ENCODE data around the gene EPB41L5.
"Not testable (repeated sequence)": the region's sequence is repeated elsewhere in the genome, so short reads cannot be mapped to it uniquely, and the experiment has no call there.

The EPB41L5 gene

GRCh38 chr2:120125195-120125594 lies 112.3 kb downstream of the EPB41L5 start:
- no peaks in the 10 kb centered on the region for H3K27me3 Mint-ChIP-seq
- no peak overlapping the region for H3K27ac Mint-ChIP-seq
- H3K9me3 Mint-ChIP-seq, result no peaks in the 10 kb centered on the region
- DNase-seq (no peak), ATAC-seq (replicated peaks) (no peak)
- no peak overlapping the region for H3K4me3 Mint-ChIP-seq
- H3K36me3 Mint-ChIP-seq, result peaks cover 13 to 15% of the 10 kb centered on the region in 2 donors
- no peaks in the 10 kb centered on the region for H3K4me1 Mint-ChIP-seq

- Mint-ChIP-seq H3K27ac (no peak overlapping the region), H3K36me3 (peaks cover 19 to 27% of the 10 kb centered on the region in 2 donors), H3K4me3 (no peak overlapping the region), H3K9me3 (no peaks in the 10 kb centered on the region), H3K27me3 (no peaks in the 10 kb centered on the region), H3K4me1 (no peaks in the 10 kb centered on the region)
- DNase-seq, result no peak
- no peak for ATAC-seq (replicated peaks)
These were observed 115.3 kb downstream of the EPB41L5 start for GRCh38 chr2:120128216-120128615.

DNA sequence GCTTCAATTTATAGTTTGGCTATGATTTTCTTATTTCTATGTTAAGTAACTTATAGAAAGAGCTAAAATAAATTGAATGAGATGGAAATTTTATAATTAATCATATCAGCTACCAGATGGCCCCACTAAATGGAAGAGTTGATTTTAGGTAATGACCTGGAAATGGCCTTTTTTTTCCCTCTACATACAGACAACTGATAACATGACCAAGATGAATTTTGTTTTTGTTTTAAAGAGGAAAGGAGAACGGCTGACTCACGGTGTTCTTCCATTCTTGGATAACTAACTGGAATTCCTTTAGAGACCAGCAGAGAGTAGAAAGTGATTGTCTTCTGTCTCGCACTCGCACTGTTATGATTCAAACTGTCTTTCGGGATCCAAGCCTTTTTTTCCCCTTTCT lies 119.3 kb downstream of the EPB41L5 start:
- no peak for DNase-seq
- Mint-ChIP-seq H3K27ac (no peak overlapping the region), H3K4me3 (no peak overlapping the region), H3K27me3 (no peaks in the 10 kb centered on the region), H3K36me3 (peaks cover 34 to 46% of the 10 kb centered on the region in 2 donors), H3K9me3 (peaks cover 7 to 9% of the 10 kb centered on the region in 2 donors), H3K4me1 (no peaks in the 10 kb centered on the region)
- no peak for ATAC-seq (replicated peaks)

- no peak for ATAC-seq (replicated peaks)
- no peak overlapping the region for H3K4me3 Mint-ChIP-seq
These were observed 119.8 kb downstream of the EPB41L5 start for GRCh38 chr2:120132691-120133090.

DNA sequence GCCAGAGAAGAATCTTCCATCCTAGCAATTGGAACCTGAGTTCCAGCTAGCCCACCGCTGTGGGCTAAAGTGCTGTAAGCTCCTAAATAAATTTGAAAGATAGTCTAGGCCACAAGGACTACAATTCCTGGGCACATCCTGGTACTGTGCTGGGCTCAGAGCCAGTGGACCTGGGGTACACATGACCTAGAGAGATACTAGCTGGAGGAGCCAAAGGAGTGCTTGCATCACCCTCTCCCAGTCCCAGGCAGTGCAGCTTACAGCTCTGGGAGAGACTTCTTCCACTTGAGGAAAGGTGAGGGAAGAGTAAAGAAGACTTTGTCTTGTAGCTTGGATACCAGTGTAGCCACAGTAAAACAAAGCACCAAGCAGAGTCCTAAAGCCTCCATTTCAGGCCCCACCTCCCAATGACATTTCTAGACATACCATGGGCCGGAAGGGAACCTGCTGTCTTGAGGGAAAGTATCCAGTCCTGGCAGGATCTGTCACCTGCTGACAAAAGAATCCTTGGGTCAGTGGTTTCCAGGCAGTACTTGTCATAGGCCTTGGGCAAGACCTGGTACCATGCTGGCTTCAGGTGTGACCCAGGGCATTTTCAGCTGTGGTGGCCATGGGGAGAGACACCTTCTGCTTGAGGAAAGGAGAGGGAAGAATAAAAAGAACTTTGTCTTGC lies 120.8 kb downstream of the EPB41L5 start:
- Mint-ChIP-seq H3K36me3 (peaks cover 34 to 44% of the 10 kb centered on the region in 2 donors), H3K4me3 (no peak overlapping the region), H3K4me1 (no peaks in the 10 kb centered on the region), H3K27ac (peak overlapping the region; percentile 52), H3K9me3 (peaks cover 7 to 9% of the 10 kb centered on the region in 2 donors), H3K27me3 (no peaks in the 10 kb centered on the region)
- ATAC-seq (replicated peaks), result no peak
- DNase-seq, result no peak

More at GRCh38 chr2:120132691-120133090, 119.8 kb downstream of the EPB41L5 start:
- Mint-ChIP-seq H3K27ac (no peak overlapping the region), H3K36me3 (peaks cover 34 to 46% of the 10 kb centered on the region in 2 donors), H3K27me3 (no peaks in the 10 kb centered on the region), H3K9me3 (peaks cover 7 to 9% of the 10 kb centered on the region in 2 donors), H3K4me1 (no peaks in the 10 kb centered on the region)
- DNase-seq, result no peak

- no peaks in the 10 kb centered on the region for H3K4me1 Mint-ChIP-seq
- H3K36me3 Mint-ChIP-seq, result peaks cover 34 to 42% of the 10 kb centered on the region in 2 donors
- no peaks in the 10 kb centered on the region for H3K27me3 Mint-ChIP-seq
- H3K9me3 Mint-ChIP-seq, result peaks cover 7 to 9% of the 10 kb centered on the region in 2 donors
- ATAC-seq (replicated peaks), result no peak
- no peak overlapping the region for H3K27ac Mint-ChIP-seq
- DNase-seq, result no peak
- no peak overlapping the region for H3K4me3 Mint-ChIP-seq
These were observed 121.4 kb downstream of the EPB41L5 start for GRCh38 chr2:120134263-120134662.

GRCh38 chr2:120135013-120135412 lies 122.1 kb downstream of the EPB41L5 start:
- peaks cover 32 to 42% of the 10 kb centered on the region in 2 donors for H3K36me3 Mint-ChIP-seq
- DNase-seq; H3K9me3 Mint-ChIP-seq; H3K4me1 Mint-ChIP-seq; H3K4me3 Mint-ChIP-seq; H3K27me3 Mint-ChIP-seq; ATAC-seq (replicated peaks); H3K27ac Mint-ChIP-seq: not testable (repeated sequence)

DNA sequence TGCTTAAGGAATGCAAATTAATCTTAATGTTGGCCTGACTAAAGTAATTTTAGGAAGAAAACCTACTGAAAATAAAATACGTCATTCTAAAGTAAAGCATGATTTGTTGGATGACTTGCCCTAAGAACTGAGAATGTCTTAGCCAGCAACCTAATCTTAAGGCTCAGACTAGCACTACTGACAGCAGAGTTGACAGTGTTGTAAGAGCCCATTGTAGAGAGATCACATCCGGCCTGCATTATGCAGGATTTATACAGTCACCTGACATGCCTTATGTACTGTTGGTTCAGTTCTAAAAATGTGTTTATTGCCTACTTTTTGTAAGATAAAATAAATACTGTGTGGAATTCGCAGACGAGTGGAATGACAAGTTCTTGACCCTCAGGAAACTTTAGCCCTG lies 128.0 kb downstream of the EPB41L5 start:
- DNase-seq, result no peak
- Mint-ChIP-seq H3K9me3 (no peaks in the 10 kb centered on the region), H3K4me3 (no peak overlapping the region), H3K27me3 (no peaks in the 10 kb centered on the region), H3K36me3 (peaks cover 4 to 5% of the 10 kb centered on the region in 2 donors), H3K27ac (no peak overlapping the region), H3K4me1 (peaks cover 5 to 21% of the 10 kb centered on the region in 2 donors)
- no peak for ATAC-seq (replicated peaks)

DNA sequence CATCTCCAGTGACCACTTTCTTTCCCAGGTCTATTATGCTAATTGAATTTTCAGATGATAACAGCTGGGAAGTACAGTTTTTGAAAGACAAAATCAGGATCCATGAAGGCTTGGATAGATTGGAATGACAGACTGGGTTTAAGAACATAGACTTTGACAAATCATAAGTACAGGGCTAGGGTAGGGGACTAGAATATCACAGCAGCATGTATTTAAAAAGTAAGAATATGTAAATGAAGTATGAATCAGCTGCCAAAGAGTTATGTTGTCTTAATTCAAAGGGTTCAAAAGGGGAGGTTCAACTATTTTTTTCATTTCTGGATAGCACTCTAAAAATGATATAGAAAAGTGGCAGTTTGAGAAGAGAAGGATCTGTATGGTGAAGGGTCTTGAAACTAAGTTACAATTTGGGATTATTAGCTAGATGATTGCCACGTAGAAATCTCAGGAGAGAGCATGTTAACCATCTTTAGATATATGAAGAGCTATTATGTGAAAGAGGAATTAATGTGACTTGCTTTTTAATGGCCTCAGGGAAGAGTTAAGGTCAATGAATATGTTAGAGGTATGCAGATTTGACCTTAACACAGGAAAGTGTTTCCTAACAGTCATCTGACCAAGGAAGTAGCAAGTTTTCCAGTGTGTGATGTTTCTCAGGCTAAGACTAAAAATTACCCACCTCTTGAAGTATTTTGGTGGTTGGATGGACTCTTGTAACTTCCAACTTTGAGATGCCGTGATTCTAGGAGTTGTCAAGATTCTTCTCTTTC lies 128.6 kb downstream of the EPB41L5 start:
- DNase-seq, result no peak
- H3K27me3 Mint-ChIP-seq, result no peaks in the 10 kb centered on the region
- peaks cover 0 to 7% of the 10 kb centered on the region in 2 donors for H3K36me3 Mint-ChIP-seq
- no peak for ATAC-seq (replicated peaks)
- no peak overlapping the region for H3K4me3 Mint-ChIP-seq
- no peaks in the 10 kb centered on the region for H3K9me3 Mint-ChIP-seq
- no peak overlapping the region for H3K27ac Mint-ChIP-seq
- peaks cover 5 to 21% of the 10 kb centered on the region in 2 donors for H3K4me1 Mint-ChIP-seq

DNA sequence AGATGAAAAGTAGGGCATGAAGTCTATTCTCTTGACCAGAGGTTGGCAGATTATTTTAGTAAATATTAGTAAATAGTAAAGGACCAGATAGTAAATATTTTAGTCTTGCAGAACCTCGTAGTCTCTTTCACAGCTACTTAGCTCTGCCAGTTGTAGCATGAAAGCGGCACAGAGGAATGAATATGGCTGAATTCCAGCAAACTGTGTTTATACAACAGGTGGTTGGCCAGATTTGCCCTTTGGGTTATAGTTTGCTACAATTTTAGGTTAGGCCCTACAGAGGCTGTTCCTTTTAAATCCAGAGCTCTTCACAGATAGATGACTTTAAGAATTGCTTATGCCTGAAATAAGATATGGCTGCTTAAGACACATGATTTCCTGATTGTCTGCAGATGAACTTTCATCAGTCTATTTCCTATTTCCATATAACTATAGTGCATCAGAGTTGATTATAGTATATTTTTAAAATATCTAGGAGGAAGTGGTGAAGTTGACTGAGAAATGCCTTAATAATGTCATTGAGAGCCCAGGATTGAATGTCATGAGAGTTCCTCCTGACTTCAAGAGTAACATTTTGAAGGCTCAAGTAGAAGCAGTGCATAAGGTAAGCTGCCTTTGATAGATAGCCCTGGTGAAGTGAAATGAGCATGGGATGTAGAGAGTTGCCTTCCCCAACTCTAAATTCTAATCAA lies 129.8 kb downstream of the EPB41L5 start:
- Mint-ChIP-seq H3K9me3 (no peaks in the 10 kb centered on the region), H3K27ac (no peak overlapping the region), H3K36me3 (peaks cover 0 to 9% of the 10 kb centered on the region in 2 donors), H3K4me1 (peaks cover 5 to 21% of the 10 kb centered on the region in 2 donors), H3K27me3 (no peaks in the 10 kb centered on the region), H3K4me3 (no peak overlapping the region)
- DNase-seq (no peak), ATAC-seq (replicated peaks) (peak; percentile 64 to 88)

DNA sequence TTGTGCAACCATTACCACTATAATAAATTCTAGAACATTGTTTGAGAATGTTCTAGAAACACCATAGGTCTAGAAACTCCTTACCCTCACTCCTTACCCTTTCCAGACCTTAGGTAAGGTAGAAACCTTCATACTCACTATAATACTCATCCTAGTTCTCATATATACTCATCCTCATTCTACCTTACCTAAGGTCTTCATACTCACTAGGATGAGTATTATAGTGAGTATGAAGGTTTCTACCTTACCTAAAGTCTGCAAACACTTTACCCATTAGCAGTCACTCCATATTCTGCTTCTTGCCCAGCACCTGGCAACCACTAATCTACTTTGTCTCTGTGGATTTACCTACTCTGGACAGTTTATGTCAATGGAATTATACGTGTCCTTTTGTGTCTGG lies 135.4 kb downstream of the EPB41L5 start:
- ATAC-seq (replicated peaks) (peak; percentile 52 to 60), DNase-seq (no peak)
- H3K4me3 Mint-ChIP-seq, result no peak overlapping the region
- no peak overlapping the region for H3K27ac Mint-ChIP-seq
- peaks cover 27 to 32% of the 10 kb centered on the region in 2 donors for H3K36me3 Mint-ChIP-seq
- H3K4me1 Mint-ChIP-seq, result peaks cover 4 to 19% of the 10 kb centered on the region in 2 donors
- H3K27me3 Mint-ChIP-seq, result no peaks in the 10 kb centered on the region
- H3K9me3 Mint-ChIP-seq, result peaks cover 9 to 11% of the 10 kb centered on the region in 2 donors

DNA sequence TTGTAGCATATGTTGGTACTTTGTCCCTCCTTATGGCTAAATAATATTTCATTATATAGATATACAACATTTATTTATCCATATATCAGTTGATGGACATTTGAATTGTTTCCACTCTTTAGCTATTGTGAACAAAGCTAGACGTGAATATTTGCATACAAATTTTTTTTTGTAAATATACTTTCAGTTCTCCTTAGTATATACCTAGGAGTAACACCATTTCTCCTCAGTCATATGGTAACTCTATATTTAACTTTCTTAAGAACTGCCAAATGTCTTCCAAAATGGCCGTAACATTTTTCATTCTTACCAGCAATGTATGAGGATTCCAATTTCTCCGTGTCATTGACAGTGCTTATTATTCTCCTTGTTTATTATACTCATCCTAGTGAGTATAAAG lies 135.8 kb downstream of the EPB41L5 start:
- DNase-seq (no peak), ATAC-seq (replicated peaks) (peak; percentile 96 to 97)
- H3K9me3 Mint-ChIP-seq, result peaks cover 11 to 12% of the 10 kb centered on the region in 2 donors
- H3K4me1 Mint-ChIP-seq, result peaks cover 4 to 16% of the 10 kb centered on the region in 2 donors
- no peaks in the 10 kb centered on the region for H3K27me3 Mint-ChIP-seq
- peaks cover 29 to 35% of the 10 kb centered on the region in 2 donors for H3K36me3 Mint-ChIP-seq
- peak overlapping the region in 1 of 2 donors; percentile 27 for H3K4me3 Mint-ChIP-seq
- peak overlapping the region; percentile 68 for H3K27ac Mint-ChIP-seq

GRCh38 chr2:120149406-120149805 lies 136.5 kb downstream of the EPB41L5 start:
- peaks cover 11 to 12% of the 10 kb centered on the region in 2 donors for H3K9me3 Mint-ChIP-seq
- peaks cover 4 to 16% of the 10 kb centered on the region in 2 donors for H3K4me1 Mint-ChIP-seq
- H3K27ac Mint-ChIP-seq, result peak overlapping the region; percentile 68
- H3K36me3 Mint-ChIP-seq, result peaks cover 31 to 39% of the 10 kb centered on the region in 2 donors
- DNase-seq (no peak), ATAC-seq (replicated peaks) (no peak)
- no peaks in the 10 kb centered on the region for H3K27me3 Mint-ChIP-seq
- H3K4me3 Mint-ChIP-seq, result no peak overlapping the region

DNA sequence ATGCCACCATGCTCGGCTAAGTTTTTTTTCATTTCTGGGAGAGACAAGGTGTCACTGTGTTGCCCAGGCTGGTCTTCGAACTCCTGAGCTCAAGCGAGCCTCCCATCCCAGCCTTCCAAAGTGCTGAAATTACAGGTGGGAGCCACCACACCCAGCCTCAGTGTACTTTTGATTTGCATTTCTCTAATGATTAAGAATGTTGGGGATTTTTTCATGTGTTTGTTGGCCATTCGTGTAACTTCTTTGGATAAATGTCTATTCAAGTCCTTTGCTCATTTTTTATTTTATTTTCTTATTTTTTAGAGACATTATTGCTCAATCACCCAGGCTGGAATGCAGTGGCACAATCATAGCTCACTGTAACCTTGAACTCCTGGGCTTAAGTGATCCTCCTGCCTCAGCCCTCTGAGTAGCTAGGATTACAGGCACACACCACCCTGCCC lies 137.2 kb downstream of the EPB41L5 start:
- peaks cover 11 to 13% of the 10 kb centered on the region in 2 donors for H3K9me3 Mint-ChIP-seq
- peaks cover 4 to 16% of the 10 kb centered on the region in 2 donors for H3K4me1 Mint-ChIP-seq
- H3K4me3 Mint-ChIP-seq, result no peak overlapping the region
- ATAC-seq (replicated peaks) (no peak), DNase-seq (no peak)
- H3K27me3 Mint-ChIP-seq, result no peaks in the 10 kb centered on the region
- peaks cover 32 to 43% of the 10 kb centered on the region in 2 donors for H3K36me3 Mint-ChIP-seq
- H3K27ac Mint-ChIP-seq, result no peak overlapping the region
